ENCODE data around the gene SFT2D1.
A peak's percentile ranks its signal among the peaks of the same experiment; 100 is the strongest.
"Not testable (repeated sequence)": the region's sequence is repeated elsewhere in the genome, so short reads cannot be mapped to it uniquely, and the experiment has no call there.

Gene SFT2D1

GRCh38 chr6:166342349-166343149 is at the start of gene SFT2D1:
SFT2D1 (minus strand) TSS chr6:166342545; CDS start chr6:166342481, 64 bp downstream.
- peak; percentile 54 for DNase-seq (ENCODE audit: low read depth)

- no peak for DNase-seq (ENCODE audit: low read depth)
Measured at GRCh38 chr6:166389119-166389518, 46.8 kb upstream of the SFT2D1 start.

DNA sequence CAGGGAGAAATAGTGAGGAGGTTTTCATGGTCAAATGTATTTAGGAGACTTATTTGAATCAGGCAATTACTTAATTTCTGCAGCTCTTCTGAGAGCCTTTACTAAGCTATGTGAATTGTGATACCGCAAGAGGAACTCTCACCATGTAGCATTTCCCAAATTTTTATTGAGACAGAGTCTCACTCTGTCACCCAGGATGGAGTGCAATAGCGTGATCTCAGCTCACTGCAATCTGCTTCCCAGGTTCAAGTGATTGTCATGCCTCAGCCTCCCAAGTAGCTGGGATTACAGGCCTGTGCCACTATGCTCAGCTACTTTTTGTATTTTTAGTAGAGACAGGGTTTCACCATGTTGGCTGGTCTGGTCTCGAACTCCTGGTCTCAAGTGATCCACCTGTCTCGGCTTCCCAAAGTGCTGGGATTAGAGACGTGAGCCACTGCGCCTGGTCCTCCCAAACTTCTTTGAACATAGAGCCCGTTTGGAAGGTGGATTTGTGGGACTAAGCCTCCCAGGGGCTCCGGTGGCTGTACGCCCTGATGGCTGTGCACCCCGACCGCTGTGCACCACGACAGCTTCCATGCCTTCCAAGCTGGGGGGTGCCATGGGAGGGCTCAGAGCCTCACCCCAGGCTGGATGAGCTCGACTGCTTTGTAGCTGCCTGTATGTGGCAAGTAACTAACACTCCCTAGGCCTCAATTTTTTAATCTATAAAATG is 46.1 kb upstream of the SFT2D1 start:
- DNase-seq (ENCODE audit: low read depth): no peak

- DNase-seq (ENCODE audit: low read depth): no peak
Measured at GRCh38 chr6:166387642-166388289, 45.4 kb upstream of the SFT2D1 start.

DNA sequence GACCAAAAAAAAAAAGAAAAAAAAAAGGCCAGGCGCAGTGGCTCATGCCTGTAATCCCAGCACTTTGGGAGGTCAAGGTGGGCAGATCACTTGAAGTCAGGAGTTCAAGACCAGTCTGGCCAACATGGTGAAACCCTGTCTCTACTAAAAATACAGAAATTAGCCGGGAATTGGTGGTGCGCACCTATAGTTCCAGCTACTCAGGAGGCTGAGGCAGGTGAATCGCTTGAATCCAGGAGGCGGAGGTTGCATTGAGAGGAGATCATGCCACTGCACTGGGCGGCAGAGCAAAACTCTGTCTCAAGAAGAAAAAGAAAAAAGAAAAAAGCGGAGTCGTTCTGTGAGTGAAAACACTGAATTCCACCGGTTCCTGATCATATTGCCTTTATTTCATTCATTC is 44.8 kb upstream of the SFT2D1 start:
- DNase-seq (ENCODE audit: low read depth): not testable (repeated sequence)

DNA sequence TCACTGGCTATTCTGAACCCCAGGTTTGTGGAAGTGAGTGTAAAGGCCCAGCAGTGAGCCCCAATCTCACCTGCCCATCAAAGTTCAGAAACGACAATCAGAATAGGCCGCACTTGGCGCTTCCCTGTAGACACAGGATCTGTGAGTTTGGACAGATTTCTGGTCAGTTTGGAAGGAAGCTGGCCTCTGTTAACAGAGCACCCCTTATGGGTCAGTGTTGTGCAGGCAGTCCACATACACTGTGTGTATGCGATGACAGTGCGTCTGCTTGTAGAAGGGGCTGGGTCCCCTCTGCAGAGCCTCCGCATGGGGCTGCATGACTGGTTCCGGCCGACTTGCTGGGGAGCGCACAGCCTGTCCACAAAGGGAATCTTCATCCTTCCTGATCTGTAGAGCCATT is 43.8 kb upstream of the SFT2D1 start:
- DNase-seq (ENCODE audit: low read depth): no peak

DNA sequence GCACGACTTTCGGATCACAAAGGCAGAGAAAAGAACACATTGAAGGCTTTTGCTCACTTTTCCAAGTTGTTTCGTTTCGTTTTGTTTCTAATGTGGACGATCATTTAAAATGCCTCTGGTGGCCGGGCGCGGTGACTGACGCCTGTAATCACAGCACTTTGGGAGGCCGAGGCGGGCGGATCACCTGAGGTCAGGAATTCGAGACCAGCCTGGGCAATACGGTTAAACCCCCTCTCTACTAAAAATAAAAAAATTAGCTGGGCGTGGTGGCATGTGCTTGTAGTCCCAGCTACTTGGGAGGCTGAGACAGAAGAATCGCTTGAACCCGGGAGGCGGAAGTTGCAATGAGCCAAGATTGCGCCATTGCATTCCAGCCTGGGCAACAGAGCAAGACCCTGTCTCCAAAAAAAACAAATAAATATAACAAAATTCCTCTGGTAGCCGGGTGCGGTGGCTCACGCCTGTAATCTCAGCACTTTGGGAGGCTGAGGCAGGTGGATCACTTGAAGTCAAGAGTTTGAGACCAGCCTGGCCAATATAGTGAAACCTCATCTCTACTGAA is 41.5 kb upstream of the SFT2D1 start:
- not testable (repeated sequence) for DNase-seq (ENCODE audit: low read depth)

GRCh38 chr6:166382933-166383801 is 40.8 kb upstream of the SFT2D1 start, which contains the start of gene MPC1:
MPC1 (minus strand) TSS chr6:166382940; CDS start chr6:166382876, 64 bp downstream.
- DNase-seq (ENCODE audit: low read depth): peak; percentile 92

DNA sequence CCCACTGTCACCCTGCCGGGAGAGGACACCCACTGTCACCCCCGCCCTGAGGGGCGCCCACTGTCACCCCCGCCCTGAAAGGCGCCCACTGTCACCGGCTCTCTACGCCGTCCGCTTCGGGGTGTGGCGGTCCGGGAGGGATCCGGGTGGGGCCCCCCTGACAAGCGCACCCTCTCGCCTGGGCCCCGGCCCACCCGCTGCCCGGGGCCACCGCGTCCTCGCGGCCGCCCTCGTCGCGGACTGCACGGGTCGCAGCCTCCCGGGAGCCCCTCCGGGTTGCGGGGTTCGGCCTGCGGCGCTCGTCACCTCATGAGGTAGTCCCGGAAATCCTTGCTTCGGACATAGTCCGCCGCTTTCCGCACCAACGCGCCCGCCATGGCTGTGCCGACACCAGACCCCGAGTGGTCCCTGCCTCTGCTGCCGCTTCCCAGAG is 40.2 kb upstream of the SFT2D1 start:
- DNase-seq (ENCODE audit: low read depth): no peak

DNA sequence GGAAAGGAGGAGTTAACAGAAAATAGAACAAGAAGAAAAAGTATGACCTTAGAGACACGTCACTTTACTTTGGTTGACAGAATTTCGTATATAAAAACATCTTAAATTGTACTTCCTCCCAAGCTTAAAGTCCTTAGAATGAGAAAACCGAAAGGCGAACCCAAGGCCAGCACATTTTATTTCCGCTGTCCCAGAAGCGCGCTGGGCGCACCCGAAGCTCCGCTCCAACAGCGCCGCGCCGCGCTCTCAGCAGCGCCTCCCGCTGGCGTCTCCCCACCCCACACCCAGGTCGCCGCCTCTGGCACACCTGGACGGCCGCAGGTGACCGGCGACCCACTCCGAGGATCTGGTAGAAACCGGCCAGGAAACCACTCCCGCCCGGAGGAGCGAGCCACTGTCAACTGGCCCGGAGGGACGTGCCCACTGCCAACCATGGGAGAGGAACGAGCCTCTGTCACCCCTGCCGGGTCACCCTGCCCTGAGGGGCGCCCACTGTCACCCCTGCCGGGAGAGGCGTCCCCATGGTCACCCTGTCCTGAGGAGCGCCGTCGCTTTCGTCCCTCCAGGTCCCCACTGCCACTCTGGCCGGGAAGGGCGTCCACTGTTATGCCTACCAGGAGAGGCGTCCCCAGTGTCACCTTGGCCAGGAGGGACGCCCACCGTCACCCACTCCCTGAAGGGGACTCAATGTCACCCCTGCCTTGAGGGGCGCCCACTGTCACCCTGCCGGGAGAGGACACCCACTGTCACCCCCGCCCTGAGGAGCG is 39.6 kb upstream of the SFT2D1 start:
- no peak for DNase-seq (ENCODE audit: low read depth)

- no peak for DNase-seq (ENCODE audit: low read depth)
Measured at GRCh38 chr6:166381381-166381732, 39.0 kb upstream of the SFT2D1 start.

- DNase-seq (ENCODE audit: low read depth): no peak
Measured at GRCh38 chr6:166379800-166380199, 37.5 kb upstream of the SFT2D1 start.

- DNase-seq (ENCODE audit: low read depth): no peak
Measured at GRCh38 chr6:166379103-166379586, 36.8 kb upstream of the SFT2D1 start.

GRCh38 chr6:166377721-166378120 is 35.4 kb upstream of the SFT2D1 start:
- DNase-seq (ENCODE audit: low read depth): no peak

- DNase-seq (ENCODE audit: low read depth): no peak
Measured at GRCh38 chr6:166375013-166375412, 32.7 kb upstream of the SFT2D1 start.

- DNase-seq (ENCODE audit: low read depth): no peak
Measured at GRCh38 chr6:166370489-166370888, 28.1 kb upstream of the SFT2D1 start.

DNA sequence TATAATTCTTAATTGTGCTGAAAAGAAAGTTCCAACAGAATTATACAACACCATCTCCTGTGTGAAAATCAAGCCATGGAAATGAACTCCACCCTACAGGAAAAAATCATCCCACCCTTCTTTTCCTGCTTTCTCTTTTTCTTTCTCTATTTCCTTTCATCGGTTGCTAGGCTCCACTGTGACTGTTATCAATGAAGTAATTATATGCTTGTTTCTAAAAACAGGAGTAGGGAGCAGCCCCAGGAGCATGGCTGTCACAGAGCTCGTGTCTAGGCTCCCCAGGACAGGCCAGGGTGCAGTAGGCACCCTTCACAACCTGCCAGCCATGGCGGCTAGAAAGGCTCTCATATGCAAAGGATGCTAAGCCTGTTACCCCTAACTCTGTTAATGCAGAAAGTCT is 27.4 kb upstream of the SFT2D1 start:
- DNase-seq (ENCODE audit: low read depth): no peak

DNA sequence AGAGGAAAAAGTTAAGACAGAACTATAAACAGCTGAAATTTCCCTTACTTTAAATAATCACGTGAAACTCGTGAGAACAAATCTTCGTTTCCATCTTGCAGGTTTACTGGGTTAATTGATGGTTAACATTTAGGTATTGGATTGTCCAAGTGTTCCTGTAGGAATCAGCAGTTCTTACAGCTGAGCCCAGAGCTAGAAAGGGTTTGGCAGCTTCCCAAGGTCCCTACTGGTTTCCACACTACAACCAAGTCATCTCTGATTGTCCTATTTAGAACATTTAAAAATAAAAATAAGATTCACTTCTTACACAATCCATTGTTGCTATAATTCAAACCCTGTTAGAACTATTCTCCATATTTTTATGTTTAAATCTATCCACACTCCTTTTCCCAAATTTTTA is 24.6 kb upstream of the SFT2D1 start:
- DNase-seq (ENCODE audit: low read depth): no peak

- DNase-seq (ENCODE audit: low read depth): no peak
Measured at GRCh38 chr6:166365806-166366205, 23.5 kb upstream of the SFT2D1 start.

DNA sequence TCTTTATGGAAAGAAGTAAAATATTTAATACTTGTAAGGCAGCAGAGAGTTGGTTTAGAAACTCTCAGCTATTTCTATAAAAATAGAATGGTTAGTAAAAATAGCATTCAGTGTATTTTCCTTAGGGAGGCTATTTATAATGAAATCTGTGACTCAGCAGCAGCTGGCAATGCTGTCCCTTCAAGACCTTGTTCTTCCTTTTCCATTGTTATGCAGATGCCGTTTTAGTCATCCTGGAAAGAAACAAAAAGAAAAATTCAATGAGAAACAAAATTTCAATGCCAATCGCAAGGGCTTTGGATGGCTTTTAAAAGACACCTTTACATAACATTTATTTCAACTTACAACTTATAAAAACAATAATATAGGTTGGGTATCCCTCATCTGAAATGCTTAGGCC is 22.9 kb upstream of the SFT2D1 start:
- DNase-seq (ENCODE audit: low read depth): peak; percentile 49

GRCh38 chr6:166364456-166364855 is 22.1 kb upstream of the SFT2D1 start:
- DNase-seq (ENCODE audit: low read depth): no peak
